Activated CD8-positive, alpha-beta memory T cell treated with anti-CD3 and anti-CD28 coated beads for 1 hour (primary cell): ENCODE data around the gene ADGRG3.
"Not testable (repeated sequence)": the region's sequence is repeated elsewhere in the genome, so short reads cannot be mapped to it uniquely, and the experiment has no call there.

Source experiments
- DNase-seq, 2 donors: peaks; one replicate each; pipeline ENCODE4 v3.0.0-alpha.2; 2020; ENCODE audit warnings: low read depth in 1 of 2; ENCODE audit errors: extremely low read depth in 1 of 2

ADGRG3 gene

GRCh38 chr16:57661936-57662906 lies 5.9 kb upstream of the ADGRG3 start:
- DNase-seq, result no peak

DNA sequence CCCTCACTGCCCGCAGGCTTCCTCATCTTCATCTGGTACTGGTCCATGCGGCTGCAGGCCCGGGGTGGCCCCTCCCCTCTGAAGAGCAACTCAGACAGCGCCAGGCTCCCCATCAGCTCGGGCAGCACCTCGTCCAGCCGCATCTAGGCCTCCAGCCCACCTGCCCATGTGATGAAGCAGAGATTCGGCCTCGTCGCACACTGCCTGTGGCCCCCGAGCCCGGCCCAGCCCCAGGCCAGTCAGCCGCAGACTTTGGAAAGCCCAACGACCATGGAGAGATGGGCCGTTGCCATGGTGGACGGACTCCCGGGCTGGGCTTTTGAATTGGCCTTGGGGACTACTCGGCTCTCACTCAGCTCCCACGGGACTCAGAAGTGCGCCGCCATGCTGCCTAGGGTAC lies 4.7 kb upstream of the ADGRG3 start:
- no peak for DNase-seq

GRCh38 chr16:57663917-57664661 lies 4.0 kb upstream of the ADGRG3 start:
- DNase-seq, result no peak

GRCh38 chr16:57664662-57665025 lies 3.5 kb upstream of the ADGRG3 start:
- no peak for DNase-seq

- no peak for DNase-seq
Measured at GRCh38 chr16:57665541-57665940, 2.6 kb upstream of the ADGRG3 start.

- no peak for DNase-seq
Measured at GRCh38 chr16:57666353-57667047, 1.6 kb upstream of the ADGRG3 start.

GRCh38 chr16:57667048-57667525 lies 1.0 kb upstream of the ADGRG3 start:
- no peak for DNase-seq

DNA sequence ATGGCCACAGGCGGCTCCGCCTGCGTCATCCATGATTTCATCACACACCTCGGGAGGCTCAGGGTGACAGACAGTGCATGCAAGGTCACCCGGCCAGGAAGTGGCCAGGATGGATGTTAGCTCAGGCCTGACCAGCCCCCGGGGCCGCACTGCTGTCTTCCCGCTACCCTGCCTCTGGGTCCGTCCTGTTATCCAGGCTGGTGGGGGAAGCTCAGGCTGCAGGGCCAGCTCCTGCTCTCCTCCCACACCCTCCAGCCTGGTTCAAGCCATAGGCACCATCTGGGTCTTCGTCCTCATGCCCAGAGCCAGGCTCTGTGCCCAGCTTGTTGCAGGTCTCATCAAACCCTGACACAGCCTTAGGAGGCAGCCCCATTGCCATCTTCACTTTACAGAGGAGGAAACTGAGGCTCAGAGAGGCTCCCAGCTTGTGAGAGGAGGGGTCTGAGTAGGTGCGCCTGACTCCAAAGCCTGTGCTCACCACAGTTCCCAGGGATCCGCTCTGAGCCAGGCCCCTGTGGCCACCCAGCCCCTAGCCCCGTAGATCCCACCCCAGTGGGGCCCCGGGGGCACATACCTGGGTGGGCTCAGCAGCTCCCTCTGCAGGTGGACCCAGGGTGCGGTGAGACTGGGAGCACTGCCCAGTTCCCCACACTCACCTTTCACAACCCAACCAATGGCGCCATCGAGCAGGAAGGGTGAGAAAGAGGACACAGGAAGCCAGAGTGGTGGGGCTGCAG lies 412 bp upstream of the ADGRG3 start:
- no peak for DNase-seq

- no peak for DNase-seq
Measured at GRCh38 chr16:57668630-57669475, 747 bp downstream of the ADGRG3 start.

- no peak for DNase-seq
Measured at GRCh38 chr16:57669476-57670162, 1.5 kb downstream of the ADGRG3 start.

- DNase-seq, result no peak
Measured at GRCh38 chr16:57670196-57670595, 2.1 kb downstream of the ADGRG3 start.

- DNase-seq, result not testable (repeated sequence)
Measured at GRCh38 chr16:57671451-57671850, 3.3 kb downstream of the ADGRG3 start.

DNA sequence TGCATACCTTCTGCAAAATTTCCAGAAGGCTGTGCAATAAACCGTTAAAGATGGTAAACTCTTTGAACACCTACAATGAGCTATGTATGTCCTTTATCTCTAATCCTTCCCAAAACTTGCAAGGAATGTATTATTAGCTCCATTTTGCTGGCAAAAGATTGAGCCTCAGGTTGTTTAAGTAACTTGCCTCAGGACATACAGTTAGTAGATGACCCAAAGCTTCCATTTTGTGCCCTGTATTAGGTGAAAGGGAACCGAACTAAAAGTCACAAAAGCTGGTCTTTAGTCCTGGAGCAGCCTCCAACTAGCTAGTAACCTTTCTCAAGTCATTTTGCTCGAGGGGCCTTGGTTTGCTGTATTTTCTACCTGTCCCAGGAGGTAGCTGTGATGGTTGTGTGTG lies 4.3 kb downstream of the ADGRG3 start:
- DNase-seq, result no peak

- no peak for DNase-seq
Measured at GRCh38 chr16:57672824-57673223, 4.7 kb downstream of the ADGRG3 start.

GRCh38 chr16:57675741-57676551 lies 7.8 kb downstream of the ADGRG3 start:
- no peak for DNase-seq

DNA sequence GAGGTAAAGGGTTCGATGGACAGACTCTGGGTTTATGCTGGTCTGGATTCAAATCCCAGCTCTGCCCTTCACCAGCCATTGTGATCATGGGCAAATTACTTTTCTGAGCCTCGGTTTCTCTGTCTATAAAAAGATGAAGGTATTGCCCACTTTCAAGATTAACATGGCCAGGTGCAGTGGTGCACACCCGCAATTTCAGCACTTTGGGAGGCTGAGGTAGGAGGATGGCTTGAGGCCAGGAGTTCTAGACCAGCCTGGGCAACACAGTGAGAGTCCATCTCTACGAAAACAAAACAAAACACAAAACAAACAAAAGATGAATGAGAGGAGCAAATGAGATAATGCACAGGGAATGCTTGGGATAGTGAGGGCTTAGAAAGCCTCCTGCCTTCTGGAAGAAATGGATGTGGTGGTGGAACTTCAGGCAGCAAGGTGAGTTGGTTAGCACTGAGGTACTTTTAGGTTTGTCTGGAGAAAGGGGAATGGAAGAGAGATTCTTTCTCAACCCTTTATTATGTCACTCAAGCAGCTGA lies 8.5 kb downstream of the ADGRG3 start:
- DNase-seq, result no peak

- no peak for DNase-seq
Measured at GRCh38 chr16:57677622-57678369, 9.7 kb downstream of the ADGRG3 start.
